CD8-positive, alpha-beta memory T cell (primary cell): ENCODE data around the gene TMA7B. TPM values are rescaled to one million over a fixed set of nuclear protein-coding genes. Genes with fewer than 3 reads are reported as not detected.

Experiments
- CTCF ChIA-PET: fragments of 350-600 bp; sonication (Branson Sonifier 250); formaldehyde crosslinking; loops from one replicate; lab custom pipeline; 2021; ENCODE audit warnings: antibody characterized with exemption; lab: Charles Lee
- POLR2A ChIA-PET: fragments of 350-600 bp; sonication (Branson Sonifier 250); formaldehyde crosslinking; loops from one replicate; lab custom pipeline; 2021; ENCODE audit warnings: antibody characterized with exemption; lab: Charles Lee
- DNase-seq, 5 donors: peaks; one replicate each; pipeline versions ENCODE4 v3.0.0 to v3.0.0-alpha.2; 2020 to 2022; ENCODE audit warnings: mixed read lengths in 1 of 5
- H3K27ac ChIP-seq: one replicate; pipeline ENCODE4 v1.7.0; 2013; ENCODE audit warnings: low read depth, mild to moderate bottlenecking, low read length, moderate library complexity
- H3K27me3 ChIP-seq: 2 replicates; pipeline ENCODE4 v1.7.0; 2013; ENCODE audit warnings: low read length, mild to moderate bottlenecking; ENCODE audit not compliant: insufficient read depth, poor library complexity, severe bottlenecking
- H3K36me3 ChIP-seq: 2 replicates; pipeline ENCODE4 v1.7.0; 2013; ENCODE audit warnings: mild to moderate bottlenecking, low read length, moderate library complexity; ENCODE audit not compliant: insufficient read depth
- H3K4me1 ChIP-seq: 2 replicates; pipeline ENCODE4 v1.7.0; 2013; ENCODE audit warnings: mild to moderate bottlenecking, low read length, moderate library complexity; ENCODE audit not compliant: insufficient read depth
- H3K4me3 ChIP-seq: 2 replicates; pipeline ENCODE4 v1.7.0; 2013; ENCODE audit warnings: mild to moderate bottlenecking, low read length
- H3K9me3 ChIP-seq: 2 replicates; pipeline ENCODE4 v1.7.0; 2013; ENCODE audit warnings: mild to moderate bottlenecking, low read length
- H3K27ac Mint-ChIP-seq, 8 donors: one replicate each; pipeline ENCODE4 v1.8.0; 2020 to 2021; ENCODE audit warnings: mixed read lengths in 8 of 8, mild to moderate bottlenecking in 6 of 8, inconsistent platforms in 3 of 8, moderate library complexity in 3 of 8
- H3K27me3 Mint-ChIP-seq, 2 donors: one replicate each; pipeline ENCODE4 v1.8.0; 2020 to 2021; ENCODE audit warnings: mixed read lengths in 2 of 2, mild to moderate bottlenecking in 1 of 2, moderate library complexity in 1 of 2
- H3K36me3 Mint-ChIP-seq, 3 donors: one replicate each; pipeline ENCODE4 v1.8.0; 2020 to 2021; ENCODE audit warnings: mixed read lengths in 3 of 3, inconsistent platforms in 1 of 3, mild to moderate bottlenecking in 1 of 3
- H3K4me1 Mint-ChIP-seq, 3 donors: one replicate each; pipeline ENCODE4 v1.8.0; 2020 to 2021; ENCODE audit warnings: mixed read lengths in 3 of 3, inconsistent platforms in 1 of 3, mild to moderate bottlenecking in 1 of 3
- H3K4me3 Mint-ChIP-seq, 7 donors: one replicate each; pipeline ENCODE4 v1.8.0; 2020 to 2021; ENCODE audit warnings: mixed read lengths in 7 of 7, mild to moderate bottlenecking in 6 of 7, moderate library complexity in 4 of 7, inconsistent platforms in 2 of 7
- H3K9me3 Mint-ChIP-seq, 5 donors: one replicate each; pipeline ENCODE4 v1.8.0; 2020 to 2022; ENCODE audit warnings: mixed read lengths in 5 of 5, mild to moderate bottlenecking in 3 of 5, moderate library complexity in 2 of 5, inconsistent platforms in 1 of 5
- polyA plus RNA-seq: library from polyadenylated mRNA; unstranded; fragments of 300-500 nt; fragmentation: Illumina TruSeq; gene quantifications from one replicate; pipeline ENCODE4 v1.2.3, GENCODE V29; 2021
- total RNA-seq, 2 experiments: library from RNA; stranded (reverse); gene quantifications; one replicate each; pipeline ENCODE4 v1.2.3, GENCODE V29; 2021

TMA7B gene
- total and polyA plus RNA-seq, 3 experiments from 2014 or later, result 1.4 to 3.0 (median 2.0) TPM

- peak overlapping the region; percentile 21 to 83 (median 74) for H3K4me3 Mint-ChIP-seq
- H3K27ac ChIP-seq, result no peak overlapping the region
- peak in 1 of 5 donors; percentile 60 for DNase-seq
- peak overlapping the region in 7 of 8 donors; percentile 72 to 97 (median 89) for H3K27ac Mint-ChIP-seq
- H3K4me3 ChIP-seq, result peak overlapping the region; percentile 10
- H3K36me3 ChIP-seq, result peaks cover 63% of the 10 kb centered on the region
- no peaks in the 10 kb centered on the region for H3K27me3 Mint-ChIP-seq
- peaks cover 94% of the 10 kb centered on the region for H3K4me1 ChIP-seq
- no peaks in the 10 kb centered on the region for H3K27me3 ChIP-seq
- H3K9me3 Mint-ChIP-seq, result peaks cover 0 to 1% (median 0%) of the 10 kb centered on the region in 5 donors
- ChIA-PET CTCF (interaction anchor here (0.9 to 1.8 kb wide), 6 partner anchors 12 to 417 kb away, joined by 3 to 5 read pairs (median 4); no protein-coding TSS in a partner anchor), POLR2A (no interaction called here)
- peaks cover 20 to 91% (median 35%) of the 10 kb centered on the region in 3 donors for H3K36me3 Mint-ChIP-seq
- no peaks in the 10 kb centered on the region for H3K9me3 ChIP-seq
- H3K4me1 Mint-ChIP-seq, result peaks cover 78 to 94% (median 90%) of the 10 kb centered on the region in 3 donors
These were observed 7.8 kb upstream of the TMA7B start for GRCh38 chr22:39952347-39952746.

DNA sequence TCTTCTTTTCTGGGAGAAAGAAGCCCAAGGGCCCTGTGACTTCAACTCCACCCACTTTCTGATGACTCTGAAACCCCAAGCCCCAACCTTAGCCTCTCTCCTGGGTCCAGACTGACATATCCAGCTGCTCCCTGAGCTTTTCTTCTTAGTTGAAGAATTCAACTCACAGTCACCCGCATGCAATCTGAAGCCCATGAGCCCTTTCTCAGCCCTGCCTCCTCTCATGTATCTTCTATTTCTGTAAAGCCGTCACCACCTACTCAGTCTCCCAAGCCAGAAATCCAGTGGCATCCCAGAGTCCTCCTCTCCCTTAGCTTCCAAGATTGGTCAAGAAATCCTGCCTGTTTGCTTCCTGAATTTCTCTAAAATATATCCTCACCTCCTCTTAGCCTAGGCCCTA, 7.1 kb upstream of the TMA7B start:
- Mint-ChIP-seq H3K9me3 (peaks cover 0 to 1% (median 0%) of the 10 kb centered on the region in 5 donors), H3K4me3 (peak overlapping the region in 6 of 7 donors; percentile 24 to 83 (median 44)), H3K27ac (peak overlapping the region in 7 of 8 donors; percentile 72 to 97 (median 89)), H3K4me1 (peaks cover 78 to 93% (median 91%) of the 10 kb centered on the region in 3 donors), H3K36me3 (peaks cover 25 to 90% (median 39%) of the 10 kb centered on the region in 3 donors), H3K27me3 (no peaks in the 10 kb centered on the region)
- Histone ChIP-seq H3K4me1 (peaks cover 90% of the 10 kb centered on the region), H3K36me3 (peaks cover 59% of the 10 kb centered on the region), H3K4me3 (no peak overlapping the region), H3K9me3 (no peaks in the 10 kb centered on the region), H3K27me3 (no peaks in the 10 kb centered on the region), H3K27ac (no peak overlapping the region)
- no peak for DNase-seq
- CTCF ChIA-PET, result interaction anchor here (0.9 to 1.5 kb wide), 6 partner anchors 12 to 418 kb away, joined by 3 to 4 read pairs (median 4); no protein-coding TSS in a partner anchor
- POLR2A ChIA-PET, result no interaction called here

DNA sequence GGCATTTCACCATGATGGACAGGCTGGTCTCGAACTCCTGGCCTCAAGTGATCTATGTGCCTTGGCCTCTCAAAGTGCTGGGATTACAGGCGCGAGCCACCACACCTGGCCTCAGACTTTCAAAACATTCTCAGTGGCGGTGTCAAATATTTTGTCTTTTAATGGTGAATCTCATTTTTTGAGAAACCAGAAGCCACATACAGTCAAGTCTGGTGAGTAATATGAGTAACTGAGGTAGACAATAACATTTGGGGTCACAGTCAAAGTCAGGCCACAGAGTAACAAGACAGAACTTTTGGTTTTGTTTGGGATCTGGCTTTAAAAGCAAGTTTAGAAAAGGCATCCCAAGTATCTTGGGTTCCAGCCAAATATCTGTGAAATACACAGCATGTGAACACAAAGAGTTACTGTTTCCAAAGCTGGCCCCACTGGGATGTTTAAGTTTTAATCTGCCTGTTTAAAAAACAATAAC, 5.6 kb upstream of the TMA7B start:
- peak overlapping the region in 1 of 7 donors; percentile 54 for H3K4me3 Mint-ChIP-seq

DNA sequence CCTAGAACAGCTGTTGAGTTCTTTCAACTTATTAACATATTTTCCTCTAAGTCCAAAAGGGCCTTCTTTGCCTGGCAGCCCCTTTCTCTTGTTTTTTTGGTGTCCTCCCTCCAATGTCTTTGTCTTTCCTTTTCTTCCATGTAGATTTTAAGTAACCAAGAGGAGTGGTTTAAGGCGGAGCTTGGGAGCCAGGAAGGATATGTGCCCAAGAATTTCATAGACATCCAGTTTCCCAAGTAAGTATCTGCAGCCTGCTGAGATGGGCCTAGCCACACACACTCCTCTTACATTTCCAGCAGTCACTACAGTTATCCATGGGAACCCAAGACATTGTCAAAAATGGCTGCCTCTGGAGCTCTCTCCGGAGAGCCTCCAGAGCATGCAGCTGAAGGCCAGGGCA, 4.5 kb upstream of the TMA7B start:
- peaks cover 0 to 3% of the 10 kb centered on the region in 2 donors for H3K27me3 Mint-ChIP-seq
- peaks cover 78 to 93% (median 91%) of the 10 kb centered on the region in 3 donors for H3K4me1 Mint-ChIP-seq
- CTCF ChIA-PET, result no interaction called here
- peaks cover 68% of the 10 kb centered on the region for H3K36me3 ChIP-seq
- H3K4me1 ChIP-seq, result peaks cover 91% of the 10 kb centered on the region
- H3K4me3 Mint-ChIP-seq, result peak overlapping the region in 2 of 7 donors; percentile 26 to 28
- peaks cover 35 to 90% (median 41%) of the 10 kb centered on the region in 3 donors for H3K36me3 Mint-ChIP-seq
- H3K4me3 ChIP-seq, result no peak overlapping the region
- H3K27ac ChIP-seq, result no peak overlapping the region
- no peaks in the 10 kb centered on the region for H3K27me3 ChIP-seq
- H3K9me3 Mint-ChIP-seq, result peaks cover 0 to 1% (median 0%) of the 10 kb centered on the region in 5 donors
- peak overlapping the region; percentile 61 to 95 (median 86) for H3K27ac Mint-ChIP-seq
- no peaks in the 10 kb centered on the region for H3K9me3 ChIP-seq
- no peak for DNase-seq
- POLR2A ChIA-PET, result interaction anchor here (0.7 kb wide), 1 partner anchor 89 kb away, joined by 5 read pairs; no protein-coding TSS in a partner anchor

More for the DNA sequence above, 5.6 kb upstream of the TMA7B start:
- Histone ChIP-seq H3K27ac (no peak overlapping the region), H3K27me3 (no peaks in the 10 kb centered on the region), H3K4me3 (no peak overlapping the region), H3K4me1 (peaks cover 91% of the 10 kb centered on the region), H3K9me3 (no peaks in the 10 kb centered on the region), H3K36me3 (peaks cover 65% of the 10 kb centered on the region)
- Mint-ChIP-seq H3K36me3 (peaks cover 33 to 90% (median 38%) of the 10 kb centered on the region in 3 donors), H3K9me3 (peaks cover 0 to 1% (median 0%) of the 10 kb centered on the region in 5 donors), H3K4me1 (peaks cover 78 to 93% (median 91%) of the 10 kb centered on the region in 3 donors), H3K27ac (peak overlapping the region; percentile 51 to 92 (median 75)), H3K27me3 (peaks cover 0 to 3% of the 10 kb centered on the region in 2 donors)
- POLR2A ChIA-PET, result interaction anchor here (0.8 kb wide), 1 partner anchor 45 kb away, joined by 4 read pairs; no protein-coding TSS in a partner anchor
- CTCF ChIA-PET, result interaction anchor here (1.3 kb wide), 1 partner anchor 21 kb away, joined by 3 read pairs; no protein-coding TSS in a partner anchor
- DNase-seq, result no peak

DNA sequence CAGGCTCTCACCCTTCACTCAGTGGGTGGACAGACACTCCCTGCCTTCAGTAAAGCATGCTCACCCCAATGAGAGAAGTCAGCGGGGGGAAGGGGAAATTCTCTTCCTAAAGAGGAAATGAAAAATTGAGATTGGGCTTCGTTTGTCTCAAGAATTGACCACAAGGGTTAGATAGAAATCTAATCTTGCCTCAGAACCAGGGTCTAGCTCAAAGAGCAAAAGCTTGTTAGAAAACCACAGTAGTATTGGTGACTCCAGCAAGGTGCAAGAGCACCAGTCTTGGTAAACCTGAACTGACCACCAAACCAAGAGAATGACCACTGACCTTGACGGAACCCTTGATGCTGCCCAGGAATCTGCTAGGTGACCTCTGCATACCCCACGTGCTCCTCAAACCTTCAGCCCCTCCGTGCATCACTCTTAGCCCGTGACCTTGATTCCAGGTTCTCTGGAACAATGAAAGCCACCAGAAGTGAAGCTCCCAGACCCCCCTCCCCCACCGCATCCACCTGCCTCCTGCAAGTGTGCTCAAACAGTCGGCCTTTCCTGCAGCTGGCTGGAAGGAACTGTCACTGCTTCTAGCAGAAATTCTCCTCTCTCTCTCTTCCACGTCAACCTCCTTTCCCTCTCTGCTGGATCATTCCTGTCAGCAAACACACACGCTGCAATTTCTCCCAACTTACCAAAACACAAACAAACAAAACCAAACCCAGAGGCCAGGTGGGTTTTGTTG, 3.1 kb upstream of the TMA7B start:
- no peak for DNase-seq
- Histone ChIP-seq H3K36me3 (peaks cover 63% of the 10 kb centered on the region), H3K27ac (no peak overlapping the region), H3K4me1 (peaks cover 91% of the 10 kb centered on the region), H3K9me3 (no peaks in the 10 kb centered on the region), H3K4me3 (no peak overlapping the region), H3K27me3 (no peaks in the 10 kb centered on the region)
- H3K27me3 Mint-ChIP-seq, result peaks cover 0 to 3% of the 10 kb centered on the region in 2 donors
- H3K36me3 Mint-ChIP-seq, result peaks cover 35 to 93% (median 45%) of the 10 kb centered on the region in 3 donors
- peak overlapping the region; percentile 39 to 90 (median 79) for H3K27ac Mint-ChIP-seq
- H3K9me3 Mint-ChIP-seq, result peaks cover 0 to 1% (median 0%) of the 10 kb centered on the region in 5 donors
- peaks cover 78 to 93% (median 91%) of the 10 kb centered on the region in 3 donors for H3K4me1 Mint-ChIP-seq
- peak overlapping the region in 3 of 7 donors; percentile 25 to 38 (median 35) for H3K4me3 Mint-ChIP-seq
- CTCF ChIA-PET, result interaction anchor here (1.3 kb wide), 1 partner anchor 73 kb away, joined by 3 read pairs; no protein-coding TSS in a partner anchor
- POLR2A ChIA-PET, result no interaction called here

DNA sequence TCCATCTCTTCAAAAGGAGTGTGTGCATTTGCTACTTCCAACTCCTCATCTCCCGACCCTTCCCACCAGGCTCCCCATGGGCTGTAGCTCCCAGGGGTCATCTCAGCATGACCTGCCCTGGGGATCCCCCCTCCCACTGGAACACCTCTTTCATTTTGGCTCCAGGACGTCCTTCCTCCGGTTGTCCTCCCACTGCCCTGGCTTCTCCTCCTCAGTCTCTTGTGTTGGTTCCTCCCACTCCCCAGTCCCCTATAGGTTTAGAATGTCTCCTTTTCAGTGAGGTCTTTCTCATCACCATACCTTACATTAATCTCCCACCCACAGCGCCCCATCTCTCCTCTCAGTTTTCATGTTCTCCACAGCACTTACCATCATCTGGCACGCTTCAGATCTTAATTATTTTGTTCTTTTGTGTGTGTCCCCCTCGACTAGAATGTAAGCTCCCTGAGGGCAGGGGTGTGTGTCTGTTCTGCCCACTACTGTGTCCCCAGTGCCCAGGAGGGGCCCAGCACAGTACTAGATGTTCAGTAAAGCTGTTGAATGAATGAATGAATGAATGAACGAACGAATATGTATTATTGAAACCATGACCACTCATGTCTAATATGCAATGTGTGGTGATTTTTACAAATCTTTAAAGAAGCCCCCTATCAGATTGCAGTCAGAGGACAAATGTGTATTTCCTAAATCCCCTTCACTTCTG, 2.0 kb upstream of the TMA7B start:
- peaks cover 85% of the 10 kb centered on the region for H3K4me1 ChIP-seq
- Mint-ChIP-seq H3K9me3 (peaks cover 0 to 1% (median 0%) of the 10 kb centered on the region in 5 donors), H3K27me3 (peaks cover 0 to 3% of the 10 kb centered on the region in 2 donors), H3K36me3 (peaks cover 35 to 92% (median 42%) of the 10 kb centered on the region in 3 donors), H3K27ac (peak overlapping the region; percentile 35 to 96 (median 91)), H3K4me3 (peak overlapping the region in 1 of 7 donors; percentile 49), H3K4me1 (peaks cover 77 to 89% (median 87%) of the 10 kb centered on the region in 3 donors)
- H3K36me3 ChIP-seq, result peaks cover 63% of the 10 kb centered on the region
- no peaks in the 10 kb centered on the region for H3K9me3 ChIP-seq
- DNase-seq, result no peak
- POLR2A ChIA-PET, result no interaction called here
- H3K27me3 ChIP-seq, result no peaks in the 10 kb centered on the region
- H3K27ac ChIP-seq, result no peak overlapping the region
- CTCF ChIA-PET, result interaction anchor here (1.3 kb wide), 1 partner anchor 72 kb away, joined by 3 read pairs; no protein-coding TSS in a partner anchor
- H3K4me3 ChIP-seq, result no peak overlapping the region

GRCh38 chr22:39958949-39959639, 1.1 kb upstream of the TMA7B start:
- Histone ChIP-seq H3K36me3 (peaks cover 61% of the 10 kb centered on the region), H3K4me3 (no peak overlapping the region), H3K4me1 (peaks cover 75% of the 10 kb centered on the region), H3K27me3 (no peaks in the 10 kb centered on the region), H3K9me3 (no peaks in the 10 kb centered on the region), H3K27ac (no peak overlapping the region)
- Mint-ChIP-seq H3K27ac (peak overlapping the region; percentile 77 to 96 (median 93)), H3K4me1 (peaks cover 70 to 84% (median 82%) of the 10 kb centered on the region in 3 donors), H3K27me3 (peaks cover 0 to 3% of the 10 kb centered on the region in 2 donors), H3K4me3 (peak overlapping the region in 3 of 7 donors; percentile 13 to 49 (median 28)), H3K36me3 (peaks cover 35 to 91% (median 43%) of the 10 kb centered on the region in 3 donors), H3K9me3 (no peaks in the 10 kb centered on the region)
- ChIA-PET POLR2A (no interaction called here), CTCF (interaction anchor here (1.0 kb wide), 1 partner anchor 16 kb away, joined by 4 read pairs; no protein-coding TSS in a partner anchor)
- no peak for DNase-seq
